Mononuclear cell (primary cell): ENCODE results near the gene EMCN. TPM values are rescaled to one million over a fixed set of nuclear protein-coding genes. Genes with fewer than 3 reads are reported as not detected.
"Not testable (repeated sequence)": the region's sequence is repeated elsewhere in the genome, so short reads cannot be mapped to it uniquely, and the experiment has no call there.

Experiments
- H3K27me3 ChIP-seq: 2 replicates; pipeline ENCODE4 v1.6.0; 2011; ENCODE audit warnings: low read length, control low read depth; ENCODE audit not compliant: insufficient read depth
- H3K4me1 ChIP-seq: 2 replicates; pipeline ENCODE4 v1.5.1; 2011; ENCODE audit warnings: mild to moderate bottlenecking, low read length, control low read depth; ENCODE audit not compliant: insufficient read depth
- H3K4me3 ChIP-seq: 2 replicates; pipeline ENCODE4 v1.5.1; 2011; ENCODE audit warnings: mild to moderate bottlenecking, low read length, moderate library complexity
- H3K9me3 ChIP-seq: 2 replicates; pipeline ENCODE4 v1.5.1; 2011; ENCODE audit warnings: low read depth, mild to moderate bottlenecking, control low read depth, low read length
- total RNA-seq: library from RNA; depleted of rRNA; stranded (reverse); fragments of >200 nt; gene quantifications from one replicate; pipeline ENCODE4 v1.2.3, GENCODE V29; 2012

The EMCN gene
- total RNA-seq, 1 donor = 0.10 TPM

- peaks cover 5% of the 10 kb centered on the region for H3K9me3 ChIP-seq
- H3K4me3 ChIP-seq = no peak overlapping the region
- H3K27me3 ChIP-seq = no peaks in the 10 kb centered on the region
- H3K4me1 ChIP-seq = no peaks in the 10 kb centered on the region
These were observed 67.4 kb downstream of the EMCN start for GRCh38 chr4:100450449-100450848.

DNA sequence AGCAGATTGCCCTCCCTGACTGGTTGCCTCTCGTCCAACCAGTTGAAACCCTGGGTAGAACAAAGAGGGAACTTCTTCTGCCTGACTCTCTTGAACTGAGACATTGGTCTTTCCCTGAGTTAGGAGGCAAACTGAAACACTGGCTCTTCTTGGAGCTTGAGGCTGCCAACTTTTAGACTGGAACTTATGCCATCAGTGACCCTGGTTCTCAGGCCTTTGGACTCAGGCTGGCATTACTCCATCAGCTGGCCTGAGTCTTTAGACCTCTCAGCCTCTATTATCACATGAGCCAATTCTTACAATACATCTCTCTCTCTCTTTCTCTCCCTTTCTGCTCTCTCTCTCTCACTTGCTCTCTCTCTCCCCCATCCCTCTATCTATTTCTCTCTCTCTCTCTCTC, 86.4 kb downstream of the EMCN start:
- H3K27me3 ChIP-seq = no peaks in the 10 kb centered on the region
- no peaks in the 10 kb centered on the region for H3K4me1 ChIP-seq
- H3K9me3 ChIP-seq = no peaks in the 10 kb centered on the region
- H3K4me3 ChIP-seq = no peak overlapping the region

DNA sequence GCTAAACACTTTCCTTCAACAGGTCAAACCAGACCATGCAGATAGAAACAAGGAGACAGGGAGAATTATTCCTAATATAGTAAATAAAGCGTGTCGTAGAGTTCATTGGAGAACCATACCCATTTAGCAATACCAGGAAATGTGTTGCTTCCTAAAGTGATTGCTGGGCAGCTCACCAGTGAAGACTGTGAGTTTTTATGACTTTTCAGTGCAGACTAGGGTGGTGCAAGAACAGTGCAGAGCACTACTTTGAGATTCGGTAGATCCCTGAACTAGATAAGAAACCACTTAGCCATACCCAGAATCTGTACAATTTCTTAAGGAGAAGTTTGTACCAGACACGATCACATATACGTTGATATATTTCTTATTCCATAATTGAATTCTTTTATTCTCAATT, 87.4 kb downstream of the EMCN start:
- H3K9me3 ChIP-seq = no peaks in the 10 kb centered on the region
- no peaks in the 10 kb centered on the region for H3K27me3 ChIP-seq
- H3K4me3 ChIP-seq = no peak overlapping the region
- H3K4me1 ChIP-seq = no peaks in the 10 kb centered on the region

DNA sequence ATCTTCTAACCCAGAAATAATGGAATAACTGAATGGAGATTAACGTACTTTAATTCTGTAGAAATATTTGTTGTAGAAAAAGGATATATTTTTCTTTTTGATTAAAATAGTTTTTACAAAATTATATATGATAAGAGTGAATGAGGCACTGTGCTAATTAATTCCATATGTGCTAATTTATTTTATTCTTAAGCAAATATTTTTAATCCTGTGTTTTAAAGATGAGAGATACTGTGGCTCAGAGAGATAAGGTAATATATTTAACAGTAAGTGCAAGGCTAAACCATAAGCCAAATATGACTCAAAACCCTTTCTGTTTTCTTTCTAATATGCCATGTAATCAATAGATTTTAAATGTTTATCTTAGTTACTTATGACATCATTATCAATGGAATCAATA, 88.2 kb downstream of the EMCN start:
- H3K4me3 ChIP-seq = no peak overlapping the region
- H3K9me3 ChIP-seq = no peaks in the 10 kb centered on the region
- H3K27me3 ChIP-seq = no peaks in the 10 kb centered on the region
- no peaks in the 10 kb centered on the region for H3K4me1 ChIP-seq

GRCh38 chr4:100428051-100428450, 89.8 kb downstream of the EMCN start:
- no peaks in the 10 kb centered on the region for H3K27me3 ChIP-seq
- H3K9me3 ChIP-seq = no peaks in the 10 kb centered on the region
- H3K4me3 ChIP-seq = no peak overlapping the region
- no peaks in the 10 kb centered on the region for H3K4me1 ChIP-seq

DNA sequence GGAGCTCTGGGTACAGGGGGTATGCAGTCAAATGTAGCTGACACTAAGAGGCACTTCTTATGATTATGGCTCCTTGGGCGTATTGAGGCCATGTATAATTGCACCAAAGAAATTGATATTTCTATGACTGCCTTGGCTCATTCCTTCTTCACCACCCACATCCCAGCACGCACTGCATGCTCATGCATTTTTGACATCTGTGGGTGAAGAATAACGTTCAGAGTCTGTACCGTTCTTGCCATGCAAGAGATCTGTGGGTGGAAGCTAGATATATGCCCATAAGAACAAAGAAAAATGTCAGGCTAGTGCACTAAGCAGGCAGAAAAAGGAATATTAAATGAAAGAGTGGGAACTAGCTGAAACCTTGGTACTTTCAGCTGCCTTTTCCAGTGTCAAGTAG, 93.4 kb downstream of the EMCN start:
- Histone ChIP-seq H3K4me3 (no peak overlapping the region), H3K4me1 (no peaks in the 10 kb centered on the region), H3K27me3 (no peaks in the 10 kb centered on the region), H3K9me3 (no peaks in the 10 kb centered on the region)

- no peaks in the 10 kb centered on the region for H3K27me3 ChIP-seq
- H3K4me3 ChIP-seq = no peak overlapping the region
- H3K9me3 ChIP-seq = no peaks in the 10 kb centered on the region
- no peaks in the 10 kb centered on the region for H3K4me1 ChIP-seq
These were observed 94.9 kb downstream of the EMCN start for GRCh38 chr4:100422894-100423293.

DNA sequence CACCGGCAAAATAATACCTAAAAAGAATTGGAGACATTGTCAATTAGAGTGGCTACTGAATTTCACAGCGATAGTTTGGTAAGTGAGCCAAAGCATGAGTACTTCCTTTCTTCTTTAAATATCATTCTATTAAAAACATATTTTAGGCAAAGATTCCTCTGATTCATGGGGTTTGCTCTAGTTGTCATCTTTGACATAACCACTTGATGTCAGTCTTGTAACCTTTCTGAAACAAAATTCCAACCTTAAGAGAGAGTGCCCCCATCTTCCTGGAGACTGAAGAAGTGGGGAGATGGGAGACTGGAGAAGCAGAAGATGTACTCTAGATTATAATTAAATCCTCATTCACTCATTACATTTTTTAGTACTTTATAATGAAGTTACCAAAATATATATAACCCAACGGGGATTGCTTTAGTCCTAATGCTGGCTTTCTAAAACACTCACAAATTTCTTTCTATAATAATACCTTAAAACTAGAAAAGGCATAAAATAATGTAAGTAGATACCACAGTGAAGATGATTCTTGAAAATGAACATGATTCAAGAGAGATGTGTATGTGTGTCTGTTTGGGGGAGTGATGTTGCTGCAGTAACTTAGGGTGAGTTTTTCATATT, 96.4 kb downstream of the EMCN start:
- H3K27me3 ChIP-seq = no peaks in the 10 kb centered on the region
- H3K4me1 ChIP-seq = no peaks in the 10 kb centered on the region
- H3K4me3 ChIP-seq = no peak overlapping the region
- no peaks in the 10 kb centered on the region for H3K9me3 ChIP-seq

DNA sequence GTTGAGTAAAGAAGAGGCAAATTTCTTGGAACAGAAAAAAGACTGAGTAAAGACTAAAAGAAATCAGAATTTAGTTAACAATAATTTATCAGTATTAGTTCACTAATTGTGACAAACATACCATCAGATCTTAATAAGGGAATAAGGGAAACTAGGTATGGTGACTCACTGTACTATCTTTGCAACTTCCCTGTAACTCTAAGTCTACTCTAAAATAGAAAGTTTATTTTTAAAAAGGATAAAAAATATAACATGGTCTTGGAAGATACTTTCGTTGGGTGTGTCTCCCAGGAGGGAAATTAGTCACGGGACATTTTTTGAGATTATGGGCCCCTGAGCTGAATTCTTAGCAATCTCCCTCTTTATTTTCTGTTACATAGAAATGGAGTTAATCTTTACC, 97.3 kb downstream of the EMCN start:
- no peaks in the 10 kb centered on the region for H3K4me1 ChIP-seq
- no peaks in the 10 kb centered on the region for H3K27me3 ChIP-seq
- no peak overlapping the region for H3K4me3 ChIP-seq
- no peaks in the 10 kb centered on the region for H3K9me3 ChIP-seq

GRCh38 chr4:100417565-100417964, 100.3 kb downstream of the EMCN start:
- Histone ChIP-seq H3K9me3 (no peaks in the 10 kb centered on the region), H3K4me1 (no peaks in the 10 kb centered on the region), H3K27me3 (no peaks in the 10 kb centered on the region), H3K4me3 (no peak overlapping the region)

DNA sequence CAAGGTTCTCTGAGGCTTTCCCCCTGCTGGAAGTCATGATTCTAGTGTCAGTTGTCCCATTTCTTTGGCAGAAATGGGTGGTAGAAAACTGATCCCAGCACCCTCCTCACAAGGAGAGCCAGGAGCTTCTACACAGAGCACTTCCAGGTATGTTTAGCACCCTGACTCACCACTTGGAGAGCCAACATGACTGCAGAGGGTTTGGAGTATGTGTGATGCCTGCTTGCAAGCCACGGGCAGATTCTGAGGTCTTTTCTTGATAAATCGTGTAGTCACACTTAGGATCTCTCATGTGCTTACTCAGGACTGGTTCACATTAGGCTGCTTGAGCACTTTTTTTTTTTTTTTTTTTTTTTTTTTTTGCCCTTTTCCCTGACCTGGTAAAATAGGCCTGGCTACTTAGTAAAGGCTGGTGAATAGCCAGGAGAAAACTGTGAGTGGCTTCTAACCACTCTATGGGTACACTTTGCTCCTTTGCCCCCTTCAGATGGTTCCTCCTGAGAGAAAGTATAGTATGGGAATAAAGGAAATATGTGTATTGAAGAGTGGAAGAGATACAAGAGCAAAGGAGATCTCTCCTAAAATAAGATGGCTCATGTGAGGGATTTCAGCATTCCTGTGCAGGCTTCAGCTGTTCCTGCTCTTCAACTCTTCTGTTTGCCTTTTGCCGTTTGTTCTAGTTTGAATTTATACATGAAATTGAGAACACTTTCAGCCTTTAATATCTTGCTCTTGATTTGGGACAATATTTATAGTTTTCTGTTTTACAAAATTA, 103.6 kb downstream of the EMCN start:
- H3K27me3 ChIP-seq = no peaks in the 10 kb centered on the region
- no peaks in the 10 kb centered on the region for H3K9me3 ChIP-seq
- no peak overlapping the region for H3K4me3 ChIP-seq
- no peaks in the 10 kb centered on the region for H3K4me1 ChIP-seq

GRCh38 chr4:100391863-100392262, 126.0 kb downstream of the EMCN start:
- Histone ChIP-seq H3K27me3 (no peaks in the 10 kb centered on the region), H3K9me3 (no peaks in the 10 kb centered on the region), H3K4me1 (no peaks in the 10 kb centered on the region), H3K4me3 (no peak overlapping the region)

DNA sequence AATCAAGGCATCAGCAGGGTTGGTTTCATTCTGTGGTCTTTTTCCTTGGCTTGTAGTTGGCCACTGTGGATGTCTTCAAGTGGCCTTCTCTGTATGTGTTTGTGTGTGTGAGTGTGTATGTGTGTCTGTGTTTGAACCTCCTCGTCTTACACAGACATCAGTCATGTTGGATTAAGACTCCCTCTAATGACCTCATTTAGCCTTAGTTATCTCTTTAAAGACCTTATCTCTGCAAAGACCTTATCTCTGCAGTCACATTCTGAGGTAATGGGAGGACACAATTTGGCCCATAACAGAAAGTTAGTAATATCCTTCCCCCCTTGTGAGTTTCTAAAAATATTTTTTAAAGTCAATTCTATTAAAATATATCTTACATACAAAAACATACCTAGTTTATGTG, 126.7 kb downstream of the EMCN start:
- no peaks in the 10 kb centered on the region for H3K4me1 ChIP-seq
- H3K27me3 ChIP-seq = no peaks in the 10 kb centered on the region
- no peak overlapping the region for H3K4me3 ChIP-seq
- H3K9me3 ChIP-seq = no peaks in the 10 kb centered on the region

- H3K9me3 ChIP-seq = no peaks in the 10 kb centered on the region
- no peak overlapping the region for H3K4me3 ChIP-seq
- H3K4me1 ChIP-seq = peaks cover 3% of the 10 kb centered on the region
- no peaks in the 10 kb centered on the region for H3K27me3 ChIP-seq
These were observed 131.6 kb downstream of the EMCN start for GRCh38 chr4:100386270-100386669.

DNA sequence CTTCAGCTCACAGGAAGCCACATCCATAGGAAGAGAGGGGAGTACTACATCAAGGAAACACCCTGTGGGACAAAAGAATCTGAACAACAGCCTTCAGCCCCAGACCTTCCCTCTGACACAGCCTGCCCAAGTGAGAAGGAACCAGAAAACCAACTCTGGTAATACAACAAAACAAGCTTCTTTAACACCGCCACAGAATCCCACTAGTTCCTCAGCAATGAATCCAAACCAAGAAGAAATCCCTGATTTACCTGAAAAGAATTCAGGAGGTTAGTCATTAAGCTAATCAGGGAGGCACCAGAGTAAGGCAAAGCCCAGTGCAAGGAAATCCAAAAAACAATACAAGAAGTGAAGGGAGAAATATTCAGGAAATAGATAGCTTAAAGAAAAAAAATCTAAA, 137.4 kb downstream of the EMCN start:
- H3K9me3 ChIP-seq, H3K4me3 ChIP-seq, H3K4me1 ChIP-seq, H3K27me3 ChIP-seq: not testable (repeated sequence)

GRCh38 chr4:100379583-100380105, 138.2 kb downstream of the EMCN start:
- peaks cover 3% of the 10 kb centered on the region for H3K4me1 ChIP-seq
- no peak overlapping the region for H3K4me3 ChIP-seq
- no peaks in the 10 kb centered on the region for H3K9me3 ChIP-seq
- H3K27me3 ChIP-seq = no peaks in the 10 kb centered on the region
